Activated CD4-positive, alpha-beta T cell treated with anti-CD3 and anti-CD28 coated beads for 1 hour (primary cell): ENCODE data around the gene POFUT1.

Experiments
- DNase-seq: peaks from one replicate; pipeline ENCODE4 v3.0.0-alpha.2; 2020

POFUT1 gene

DNA sequence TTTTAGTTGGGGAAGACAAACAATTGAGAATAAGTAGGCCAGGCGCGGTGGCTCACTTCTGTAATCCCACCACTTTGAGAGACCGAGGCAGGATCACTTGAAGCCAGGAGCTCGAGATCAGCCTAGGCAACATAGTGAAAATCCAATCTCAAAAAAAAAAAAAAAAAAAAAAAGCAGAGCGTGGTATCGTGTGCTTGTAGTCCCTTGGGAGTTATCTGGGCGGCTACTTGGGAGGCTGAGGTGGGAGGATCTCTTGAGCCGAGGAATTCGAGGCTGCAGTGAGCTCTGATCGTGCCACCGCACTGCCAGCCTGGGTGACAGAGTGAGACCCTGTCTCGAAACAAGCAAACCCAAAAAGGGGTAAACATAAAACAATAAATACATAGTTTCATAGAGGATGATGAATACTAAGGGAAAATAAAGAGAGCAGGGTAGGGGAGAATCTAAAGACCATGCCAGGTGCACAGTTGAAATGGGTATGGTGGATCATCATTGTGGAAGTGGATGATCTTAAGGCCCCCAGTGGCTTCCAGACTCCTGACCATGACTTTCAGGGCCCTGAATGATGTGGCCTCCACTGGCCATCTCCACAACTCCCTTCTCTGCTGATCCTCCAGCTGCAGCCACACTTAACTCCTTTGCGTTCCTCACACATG, 947 bp downstream of the POFUT1 start:
- no peak for DNase-seq

DNA sequence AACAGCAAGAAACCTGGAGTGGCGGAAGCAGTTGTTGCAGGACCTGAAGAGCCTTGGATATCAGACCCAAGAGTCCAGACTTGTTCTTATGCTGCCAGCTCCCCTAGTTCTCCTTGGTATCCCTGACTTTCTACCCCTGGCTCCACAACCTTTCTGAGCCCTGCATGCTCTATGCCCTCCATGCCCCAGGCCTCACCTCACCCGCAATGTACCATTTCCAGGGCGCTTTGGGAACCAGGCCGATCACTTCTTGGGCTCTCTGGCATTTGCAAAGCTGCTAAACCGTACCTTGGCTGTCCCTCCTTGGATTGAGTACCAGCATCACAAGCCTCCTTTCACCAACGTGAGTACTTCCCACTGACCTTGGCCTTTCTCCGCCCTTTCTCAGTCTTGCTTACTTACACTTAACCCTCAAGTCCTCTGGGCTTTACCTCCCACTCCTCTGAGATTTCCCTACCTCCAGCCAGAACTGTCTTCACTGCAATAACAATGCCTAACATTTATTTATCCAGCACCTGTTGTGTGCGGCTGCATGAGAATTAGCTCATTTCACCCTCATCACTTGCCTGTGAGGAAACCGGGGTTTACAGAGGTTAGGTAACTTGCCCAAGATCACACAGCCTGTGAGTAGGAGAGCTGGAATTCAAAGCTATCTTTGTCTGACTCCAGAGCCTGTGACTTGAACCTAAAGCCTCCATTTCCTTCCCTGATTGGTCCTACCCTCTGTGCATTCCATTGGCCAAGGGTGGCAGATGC, 2.3 kb downstream of the POFUT1 start:
- DNase-seq = no peak

- no peak for DNase-seq
These were observed 6.2 kb downstream of the POFUT1 start for GRCh38 chr20:32213870-32214269.

DNA sequence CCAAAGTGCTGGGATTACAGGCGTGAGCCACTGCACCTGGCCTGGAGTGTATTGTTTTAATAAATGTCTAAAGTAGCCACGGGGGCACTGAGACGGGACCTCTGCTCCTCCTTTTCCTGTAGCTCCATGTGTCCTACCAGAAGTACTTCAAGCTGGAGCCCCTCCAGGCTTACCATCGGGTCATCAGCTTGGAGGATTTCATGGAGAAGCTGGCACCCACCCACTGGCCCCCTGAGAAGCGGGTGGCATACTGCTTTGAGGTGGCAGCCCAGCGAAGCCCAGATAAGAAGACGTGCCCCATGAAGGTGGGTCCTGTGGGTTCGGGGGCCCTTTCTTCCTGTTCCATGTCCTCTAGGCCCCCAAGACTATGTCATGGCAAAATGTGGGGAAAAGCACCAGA, 7.5 kb downstream of the POFUT1 start:
- no peak for DNase-seq

GRCh38 chr20:32215729-32216128, 8.0 kb downstream of the POFUT1 start:
- no peak for DNase-seq

- no peak for DNase-seq
These were observed 8.8 kb downstream of the POFUT1 start for GRCh38 chr20:32216179-32217142.

GRCh38 chr20:32218156-32218900, 10.6 kb downstream of the POFUT1 start:
- DNase-seq = no peak

- DNase-seq = no peak
These were observed 16.8 kb downstream of the POFUT1 start for GRCh38 chr20:32224463-32224862.

DNA sequence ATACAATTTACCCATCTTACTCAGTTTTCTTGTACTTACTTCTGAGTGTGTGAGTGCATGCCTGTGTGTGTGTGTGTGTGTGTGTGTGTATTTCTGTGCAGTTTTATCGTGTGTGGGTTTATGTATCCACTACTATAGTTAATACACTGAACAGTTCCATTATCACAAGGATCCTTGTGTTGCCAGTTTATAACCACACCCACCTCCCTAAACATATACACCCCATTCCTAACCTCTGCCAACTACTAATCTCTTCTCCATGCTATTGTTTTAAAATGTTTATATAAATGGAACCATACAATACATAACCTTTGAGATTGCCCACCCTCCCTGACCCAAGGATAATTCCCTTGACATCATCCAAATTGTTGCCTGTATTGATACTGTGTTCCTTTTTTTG, 18.7 kb downstream of the POFUT1 start:
- DNase-seq = no peak

DNA sequence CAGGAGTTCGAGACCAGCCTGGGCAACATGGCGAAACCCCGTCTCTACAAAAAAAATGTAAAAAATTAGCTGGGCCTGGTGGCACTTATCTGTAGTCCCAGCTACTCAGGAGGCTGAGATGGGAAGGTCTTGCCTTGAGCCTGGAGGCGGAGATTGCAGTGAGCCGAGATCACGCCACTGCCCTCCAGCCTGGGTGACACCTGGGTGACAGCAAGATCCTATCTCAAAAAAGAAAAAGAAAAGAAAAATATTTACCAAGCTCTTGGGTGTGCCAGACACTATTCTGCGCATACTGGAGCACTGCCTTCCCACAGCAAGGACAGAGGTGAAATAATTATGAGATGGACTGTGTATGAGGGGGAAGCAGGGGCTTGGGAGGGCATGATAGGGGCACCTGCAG, 19.6 kb downstream of the POFUT1 start:
- DNase-seq = no peak

GRCh38 chr20:32227744-32228688, 20.3 kb downstream of the POFUT1 start:
- no peak for DNase-seq

DNA sequence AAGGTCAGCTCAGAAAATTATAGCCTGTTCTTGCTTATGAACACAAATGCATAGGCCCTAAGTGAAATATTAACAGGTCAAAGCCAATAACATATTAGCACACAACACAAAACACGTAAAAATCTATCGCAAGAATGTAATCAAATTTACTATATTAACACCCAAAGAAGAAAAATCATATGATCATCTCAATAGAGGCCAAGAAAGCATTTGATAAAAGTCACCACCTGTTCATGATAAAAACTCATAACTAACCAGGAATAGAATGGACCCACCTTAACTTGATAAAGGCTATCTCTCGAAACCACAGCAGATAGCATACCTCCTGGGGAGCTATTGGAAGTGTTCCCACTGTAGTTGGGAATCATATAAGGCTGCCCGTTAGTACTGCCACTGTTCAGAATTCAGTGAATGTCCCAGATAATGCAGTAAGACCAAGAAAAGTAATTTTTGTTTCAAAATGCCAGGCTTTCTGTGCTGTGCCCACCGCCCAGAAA, 21.6 kb downstream of the POFUT1 start:
- no peak for DNase-seq

DNA sequence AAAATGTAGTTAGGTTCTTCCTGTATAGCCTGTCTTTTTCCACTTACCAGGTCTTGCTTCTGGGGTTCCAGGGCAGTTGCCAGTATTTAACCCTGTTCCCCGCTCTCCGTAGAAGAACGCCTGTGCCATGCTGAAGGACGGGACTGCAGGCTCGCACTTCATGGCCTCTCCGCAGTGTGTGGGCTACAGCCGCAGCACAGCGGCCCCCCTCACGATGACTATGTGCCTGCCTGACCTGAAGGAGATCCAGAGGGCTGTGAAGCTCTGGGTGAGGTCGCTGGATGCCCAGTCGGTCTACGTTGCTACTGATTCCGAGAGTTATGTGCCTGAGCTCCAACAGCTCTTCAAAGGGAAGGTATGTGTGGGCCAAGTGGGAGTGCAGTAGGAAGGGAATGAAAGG, 23.0 kb downstream of the POFUT1 start:
- DNase-seq = no peak

GRCh38 chr20:32231245-32231644, 23.6 kb downstream of the POFUT1 start:
- no peak for DNase-seq

DNA sequence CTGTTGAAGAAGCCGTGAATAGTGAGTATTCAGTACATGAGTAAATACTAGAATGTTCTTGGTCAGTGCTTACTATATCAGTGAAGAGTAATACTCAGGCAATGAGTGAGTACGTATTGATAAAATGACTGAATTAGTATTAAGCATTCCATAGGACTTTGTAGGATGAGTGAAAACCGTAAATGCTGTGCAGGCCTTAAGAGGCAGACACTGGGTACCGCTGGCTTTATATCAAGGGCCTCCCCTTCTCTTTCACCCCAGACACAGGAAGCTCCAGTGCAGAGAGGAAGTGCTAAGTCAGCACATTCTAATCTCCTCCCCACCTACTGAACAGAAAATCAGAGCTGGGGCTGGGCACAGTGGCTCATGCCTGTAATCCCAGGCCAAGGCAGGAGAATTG, 24.2 kb downstream of the POFUT1 start:
- no peak for DNase-seq

DNA sequence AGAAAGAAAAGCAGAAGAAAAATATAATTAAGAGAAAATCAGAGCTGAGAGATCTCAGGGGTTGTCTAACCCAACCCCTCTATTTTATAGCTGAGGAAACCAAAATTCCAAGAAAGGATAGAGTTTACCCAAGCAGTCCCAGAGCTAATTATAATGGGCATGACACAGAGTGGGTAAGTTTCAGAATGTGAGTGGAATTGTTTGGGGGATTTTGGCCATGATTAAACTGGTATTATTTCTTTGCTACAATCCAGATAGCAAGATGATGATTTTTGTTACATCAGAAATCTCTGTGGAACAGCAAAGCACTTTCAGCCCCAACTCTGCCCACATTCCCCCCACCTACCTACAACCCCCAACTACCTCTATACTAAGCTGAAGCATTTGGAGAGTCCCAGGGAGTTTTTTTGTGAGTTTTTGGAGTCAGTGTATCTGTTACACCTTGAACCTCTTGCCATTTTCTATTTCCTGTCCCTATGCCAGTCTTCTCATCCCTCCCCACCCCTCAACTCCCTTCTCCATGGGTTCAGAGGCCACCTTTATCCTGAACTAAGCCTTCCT, 24.7 kb downstream of the POFUT1 start:
- no peak for DNase-seq

GRCh38 chr20:32233286-32233685, 25.6 kb downstream of the POFUT1 start:
- no peak for DNase-seq

- no peak for DNase-seq
These were observed 26.6 kb downstream of the POFUT1 start for GRCh38 chr20:32234135-32234808.

DNA sequence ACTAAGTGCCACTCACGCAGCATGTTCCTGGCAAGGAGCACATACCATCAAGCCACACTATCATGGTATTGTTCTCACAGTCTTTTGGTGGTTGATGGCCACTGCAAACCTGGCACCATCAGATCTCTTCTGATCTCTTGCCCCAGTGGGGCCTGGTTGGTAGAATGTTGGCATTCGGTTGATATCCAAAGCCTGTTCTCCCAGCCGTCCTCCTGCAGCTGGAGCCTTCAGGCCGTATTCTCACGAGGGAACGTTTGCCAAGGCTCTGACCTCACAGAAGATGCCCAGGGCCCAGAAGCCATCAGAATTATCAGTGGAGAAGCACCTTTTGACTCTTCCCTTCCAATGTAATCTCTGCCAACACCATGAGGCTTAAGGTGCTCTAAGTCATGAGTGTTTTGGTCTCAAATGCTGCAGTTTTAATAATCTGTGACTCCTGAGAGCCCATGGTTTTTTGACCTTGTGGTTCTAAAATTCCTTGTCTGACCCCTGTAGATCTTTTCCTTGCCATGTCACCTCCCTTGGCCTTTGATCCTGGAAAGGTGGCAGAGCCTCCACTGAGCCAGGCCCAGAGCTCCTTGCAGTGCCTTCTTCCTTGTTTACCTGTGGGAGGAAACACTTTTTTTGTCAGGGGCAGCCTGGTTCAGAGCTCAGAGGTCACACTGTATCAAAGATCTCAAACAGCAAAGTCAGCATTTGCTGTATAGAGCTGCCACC, 27.8 kb downstream of the POFUT1 start:
- no peak for DNase-seq

- no peak for DNase-seq
These were observed 28.4 kb downstream of the POFUT1 start for GRCh38 chr20:32236048-32236533.
